K562 (cell line): ENCODE results near the gene WDR35. TPM values are rescaled to one million over a fixed set of nuclear protein-coding genes. Genes with fewer than 3 reads are reported as not detected.

Source experiments
- ATAC-seq: fragments of 200-7000 bp; cut with Tn5 transposase; 3 replicates; pipeline ENCODE4 v1.9.1; 2020; ENCODE audit warnings: moderate library complexity
- BruUV-seq: library from RNA; stranded (reverse); fragments of 400-500 nt; replicated peaks from 2 replicates; lab custom pipeline; 2021; lab: Mats Ljungman, UMichigan
- CTCF ChIA-PET: fragments of 300-600 bp; formaldehyde crosslinking; extraction: SDS; loops from one replicate; lab custom pipeline; 2021; ENCODE audit warnings: low intra/inter-chr PET ratio; lab: Yijun Ruan, JAX
- POLR2A ChIA-PET: fragments of 300-600, 350-650 bp; sonication (Branson Sonifier 250); formaldehyde crosslinking; extraction: SDS; loops from one replicate; lab custom pipeline; 2021; ENCODE audit warnings: antibody characterized with exemption, inconsistent platforms; lab: Yijun Ruan, JAX
- DNase-seq, 4 experiments: peaks; one replicate each; pipeline versions ENCODE4 v3.0.0 to v3.0.0-alpha.2; 2011 to 2018; ENCODE audit warnings: low spot score in 3 of 4, mixed read lengths in 3 of 4; ENCODE audit errors: extremely low read depth in 1 of 4
- FAIRE-seq: peaks from 2 replicates; lab custom pipeline; 2011; peaks lifted over from hg19 to GRCh38; lab: Jason Lieb, UNC
- H2AFZ ChIP-seq: 2 replicates; pipeline ENCODE4 v1.6.0; 2011; ENCODE audit warnings: low read depth, low read length, control low read depth, inconsistent platforms
- H3K27ac ChIP-seq: fragments of 200-600 bp; 3 replicates; pipeline ENCODE4 v1.8.0; 2011; ENCODE audit warnings: low read depth, mild to moderate bottlenecking, control low read depth, inconsistent platforms, low read length, moderate library complexity, mixed read lengths; ENCODE audit errors: extremely low read depth
- H3K27me3 ChIP-seq, 2 experiments: fragments of 300-600 bp in 1 of 2; 2 replicates in 1 of 2; 3 replicates in 1 of 2; pipeline versions ENCODE4 v1.6.0 to v1.8.0; 2011; ENCODE audit warnings: inconsistent platforms in 2 of 2, low read length in 2 of 2, mild to moderate bottlenecking in 1 of 2, mixed read lengths in 1 of 2, moderate library complexity in 1 of 2; ENCODE audit not compliant: control insufficient read depth in 2 of 2, insufficient read depth in 2 of 2
- H3K36me3 ChIP-seq: fragments of 300-600 bp; 3 replicates; pipeline ENCODE4 v1.8.0; 2011; ENCODE audit warnings: mild to moderate bottlenecking, low read length, inconsistent platforms; ENCODE audit not compliant: control insufficient read depth, insufficient read depth
- H3K4me1 ChIP-seq, 2 experiments: fragments of 200-600 bp in 1 of 2; replicated peaks in 1 of 2; 2 replicates in 1 of 2; 3 replicates in 1 of 2; pipeline versions ENCODE4 v1.5.1 to v1.8.0; 2011; ENCODE audit warnings: inconsistent platforms in 2 of 2, low read length in 2 of 2, mild to moderate bottlenecking in 1 of 2, mixed read lengths in 1 of 2, moderate library complexity in 1 of 2; ENCODE audit not compliant: control insufficient read depth in 2 of 2, insufficient read depth in 2 of 2
- H3K4me2 ChIP-seq: 2 replicates; pipeline ENCODE4 v1.6.1; 2011; ENCODE audit warnings: low read length, control low read depth, inconsistent platforms, mixed read lengths; ENCODE audit not compliant: insufficient read depth
- H3K4me3 ChIP-seq: fragments of 200-600 bp; sonication (generic), shearing (Covaris generic); 2 replicates; pipeline ENCODE4 v1.5.1; 2016; ENCODE audit warnings: control low read depth, inconsistent platforms
- H3K79me2 ChIP-seq: fragments of 200-600 bp; 3 replicates; pipeline ENCODE4 v1.8.0; 2011; ENCODE audit warnings: low read length, inconsistent platforms; ENCODE audit not compliant: control insufficient read depth, insufficient read depth
- H3K9ac ChIP-seq, 2 experiments: 2 replicates each; pipeline versions ENCODE4 v1.6.0 to v1.6.1; 2011; ENCODE audit warnings: low read depth in 2 of 2, low read length in 2 of 2, control low read depth in 1 of 2, inconsistent platforms in 1 of 2, mild to moderate bottlenecking in 1 of 2, mixed read lengths in 1 of 2; ENCODE audit not compliant: insufficient read depth in 1 of 2
- H3K9me1 ChIP-seq: one replicate; pipeline ENCODE4 v1.6.0; 2011; ENCODE audit warnings: inconsistent platforms, mild to moderate bottlenecking, low read length, moderate library complexity; ENCODE audit not compliant: control insufficient read depth, insufficient read depth
- H3K9me3 ChIP-seq: replicated peaks from 2 replicates; pipeline ENCODE4 v1.5.1; 2011; ENCODE audit warnings: low read depth, low read length, inconsistent platforms; ENCODE audit not compliant: control insufficient read depth, insufficient read depth
- H4K20me1 ChIP-seq: replicated peaks from 2 replicates; pipeline ENCODE4 v1.6.1; 2011; ENCODE audit warnings: low read length, inconsistent platforms, mixed read lengths; ENCODE audit not compliant: control insufficient read depth, insufficient read depth
- BRF2 ChIP-seq: IDR thresholded peaks from 3 replicates; pipeline ENCODE4 v1.6.1; 2011; ENCODE audit warnings: borderline replicate concordance, mild to moderate bottlenecking; ENCODE audit not compliant: insufficient read length, insufficient read depth
- CHD1 ChIP-seq: fragments of 200-600 bp; sonication (generic); IDR thresholded peaks from one replicate; pipeline ENCODE4 v1.6.1; 2012; ENCODE audit warnings: mild to moderate bottlenecking, moderate library complexity, low read length, inconsistent platforms
- FOXA3 ChIP-seq, 2 experiments: fragments of 450-650 bp in 1 of 2; sonication (generic) in 1 of 2; formaldehyde crosslinking; IDR thresholded peaks in 1 of 2; conservative IDR thresholded peaks in 1 of 2; 2 replicates each; pipeline versions ENCODE4 v1.4.0 to v1.8.0; 2020 to 2022; ENCODE audit warnings: mild to moderate bottlenecking in 2 of 2, missing genetic modification reagents in 1 of 2
- HDAC2 ChIP-seq: fragments of 450-650 bp; IDR thresholded peaks from 2 replicates; pipeline ENCODE4 v1.6.1; 2016; ENCODE audit warnings: mild to moderate bottlenecking
- HNRNPH1 ChIP-seq: fragments of 200-400 bp; formaldehyde crosslinking; optimal IDR thresholded peaks from 2 replicates; pipeline ENCODE3; 2017; ENCODE audit warnings: low read depth, mild to moderate bottlenecking, low read length, moderate library complexity
- NFRKB ChIP-seq: fragments of 450-650 bp; IDR thresholded peaks from 2 replicates; pipeline ENCODE4 v1.6.1; 2016; ENCODE audit warnings: low read depth
- NR4A1 ChIP-seq, 2 experiments: fragments of 250-450 bp in 1 of 2; fragments of 450-650 bp in 1 of 2; sonication (Bioruptor Pico) in 1 of 2; IDR thresholded peaks; 2 replicates each; pipeline versions ENCODE4 v1.4.0 to v1.6.1; 2016 to 2020; ENCODE audit warnings: mild to moderate bottlenecking in 2 of 2, missing compliant biosample characterization in 1 of 2, missing genetic modification characterization in 1 of 2, moderate library complexity in 1 of 2
- PML ChIP-seq: IDR thresholded peaks from 2 replicates; pipeline ENCODE4 v1.6.1; 2012; ENCODE audit warnings: low read length, inconsistent platforms
- SAFB ChIP-seq: fragments of 200-400 bp; formaldehyde crosslinking; IDR thresholded peaks from 2 replicates; pipeline ENCODE4 v1.6.1; 2017; ENCODE audit warnings: low read depth, low read length, borderline replicate concordance
- SIN3B ChIP-seq: fragments of 450-650 bp; IDR thresholded peaks from 2 replicates; pipeline ENCODE4 v1.6.1; 2017; ENCODE audit warnings: low read depth, mild to moderate bottlenecking, moderate library complexity
- SLC30A9 ChIP-seq: fragments of 250-450 bp; sonication (Bioruptor Pico); IDR thresholded peaks from 2 replicates; pipeline ENCODE4 v1.8.0; 2022; ENCODE audit warnings: mild to moderate bottlenecking, moderate library complexity
- ZC3H4 ChIP-seq: sonication (generic); formaldehyde crosslinking; IDR thresholded peaks from 2 replicates; pipeline ENCODE4 v1.9.0; 2021; ENCODE audit warnings: missing genetic modification reagents, borderline replicate concordance
- ZNF143 ChIP-seq: sonication (generic); formaldehyde crosslinking; IDR thresholded peaks from 2 replicates; pipeline ENCODE4 v1.9.0; 2022; ENCODE audit warnings: mild to moderate bottlenecking, missing genetic modification reagents
- WGBS: fragments of 100-300 bp; shearing (Covaris generic); methylation state at CpG from one replicate; pipeline ENCODE4 v1.1.6; 2016; ENCODE audit warnings: low coverage, mixed read lengths; ENCODE audit not compliant: insufficient coverage; ENCODE audit errors: missing lambda C conversion rate; 5-methylcytosine and 5-hydroxymethylcytosine counted together
- in situ Hi-C: fragments of 300-500 bp; cut with MboI; formaldehyde crosslinking; loops from 4 replicates; pipeline ENCODE4 v1.15.0; 2018; ENCODE audit warnings: inconsistent platforms, mixed read lengths
- intact Hi-C: fragments of 100-400 bp; cut with micrococcal nuclease; formaldehyde crosslinking; loops from 2 replicates; pipeline ENCODE4 v1.14.2; 2022
- polyA plus RNA-seq, 8 experiments: library from polyadenylated mRNA; depleted of rRNA in 4 of 8; stranded (reverse) in 5 of 8; unstranded in 3 of 8; fragments of >200 nt; fragmentation: Nextera tagmentation in 2 of 8; fragmentation: Illumina TruSeq in 1 of 8; extraction: Ambion mirVana in 2 of 8; extraction: Trizol in 1 of 8; gene quantifications; 2 replicates each; pipeline versions ENCODE4 v1.2.1 to v1.2.3, GENCODE V29; 2011 to 2014; ENCODE audit warnings: inconsistent platforms in 1 of 8, missing spikeins in 1 of 8
- total RNA-seq, 7 experiments: library from RNA; depleted of rRNA in 6 of 7; stranded (reverse); fragments of >200 nt in 6 of 7; fragmentation: Illumina TruSeq in 2 of 7; extraction: Trizol in 2 of 7; gene quantifications; 2 replicates each; pipeline versions ENCODE4 v1.2.1 to v1.2.3, GENCODE V29; 2011 to 2021; ENCODE audit warnings: low replicate concordance in 1 of 7
- TF ChIP-seq, protein P1 (sequence below): fragments of 450-650 bp; IDR thresholded peaks from 2 replicates; pipeline ENCODE4 v1.7.0; 2016; ENCODE audit warnings: borderline replicate concordance

The WDR35 gene
- total and polyA plus RNA-seq, 9 of the 15 experiments (the other 6 are each of a cell fraction or from before 2014, with no cell fraction given), result 3.3 to 13.1 (median 8.0) TPM

DNA sequence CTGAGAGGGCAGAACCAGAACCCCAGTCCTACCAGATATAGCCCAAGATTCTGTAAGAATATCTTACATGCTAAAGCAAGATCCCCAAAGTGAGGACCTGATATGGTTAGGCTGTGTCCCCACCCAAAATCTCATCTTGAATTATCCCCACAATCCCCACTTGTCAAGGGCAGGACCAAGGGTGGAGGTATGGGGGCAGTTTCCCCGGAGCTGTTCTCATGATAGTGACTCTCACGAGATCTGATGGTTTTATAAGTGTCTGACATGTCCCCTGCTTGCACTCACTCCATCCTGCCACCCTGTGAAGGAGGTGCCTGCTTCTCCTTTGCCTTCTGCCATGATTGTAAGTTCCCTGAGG lies 108.0 kb downstream of the WDR35 start (continued):
- TF ChIP-seq SLC30A9 (CRISPR knock-in tag), result no peak
- TF ChIP-seq NR4A1 (CRISPR knock-in tag; IDR thresholded peaks at IDR 0.05), result no peak
- no peak for TF ChIP-seq NR4A1 (tag; IDR thresholded peaks at IDR 0.05)
- TF ChIP-seq HDAC2, result no peak
- no peak for TF ChIP-seq ZC3H4 (CRISPR knock-in tag)
- no peak for TF ChIP-seq HNRNPH1
- TF ChIP-seq ZNF143 (CRISPR knock-in tag), result no peak

DNA sequence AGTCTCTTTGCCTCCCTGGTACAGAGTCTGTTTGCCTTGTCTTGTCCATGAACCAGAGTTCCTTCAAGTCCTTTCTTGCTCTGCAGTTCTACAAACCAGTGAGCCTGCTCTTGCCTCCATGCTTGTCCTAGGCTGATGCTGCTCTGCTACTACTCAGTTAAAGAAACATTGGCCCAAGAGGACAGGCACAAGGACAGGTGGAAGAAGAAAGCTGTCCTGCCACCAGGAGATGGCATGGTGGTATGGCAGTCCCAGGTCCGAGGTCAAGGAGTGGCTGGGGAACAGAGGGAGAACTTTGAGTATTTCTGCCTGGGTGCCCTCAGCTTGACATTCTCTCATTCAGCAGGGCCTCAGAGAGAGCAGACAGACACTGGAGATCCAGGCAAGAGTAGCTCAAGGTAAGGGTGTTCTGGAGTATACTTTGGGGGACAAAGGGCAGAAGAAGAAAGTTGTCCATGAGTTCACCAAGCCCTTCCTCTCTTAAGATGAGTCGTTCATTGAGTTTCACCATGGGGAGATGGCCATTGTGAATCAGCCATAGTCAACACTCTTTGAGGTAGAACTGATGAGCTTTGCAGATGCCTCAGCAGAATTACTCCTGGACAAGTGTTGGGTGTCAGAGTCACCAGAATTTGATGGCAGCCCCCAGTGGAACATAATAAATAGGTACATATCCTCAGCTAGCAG lies 108.5 kb downstream of the WDR35 start:
- no peaks in the 10 kb centered on the region for H3K36me3 ChIP-seq
- FAIRE-seq (no peak), DNase-seq (no peak), ATAC-seq (no peak)
- peaks cover 0 to 1% of the 10 kb centered on the region in 2 experiments; a peak in 1 of 5 replicates for H3K4me1 ChIP-seq
- no peak overlapping the region for H3K27ac ChIP-seq
- in situ Hi-C loops, result no loop called here
- POLR2A ChIA-PET, result interaction anchor here (0.7 kb wide), 1 partner anchor 520 kb away, joined by 3 read pairs; no protein-coding TSS in a partner anchor
- 15% methylated on average over 2 of the region's 2 CpGs for WGBS
- H2AFZ ChIP-seq, result no peak overlapping the region
- no peak overlapping the region for H3K4me3 ChIP-seq
- intact Hi-C loops, result loop anchor here (10.0 kb wide), 1 partner anchor 1327 kb away; no protein-coding TSS in a partner anchor
- no peak overlapping the region for H3K4me2 ChIP-seq
- no peaks in the 10 kb centered on the region for H3K79me2 ChIP-seq
- H3K9ac ChIP-seq, result no peak overlapping the region
- no peak for TF ChIP-seq FOXA3 (CRISPR knock-in tag; conservative IDR thresholded peaks at IDR 0.05 in 1 of 2, IDR thresholded peaks at IDR 0.05 in 1 of 2)
- no peak for TF ChIP-seq SIN3B
- TF ChIP-seq BRF2, result no peak
- no peak for TF ChIP-seq CHD1
- no peak for TF ChIP-seq PML
- TF ChIP-seq, protein P1, sequence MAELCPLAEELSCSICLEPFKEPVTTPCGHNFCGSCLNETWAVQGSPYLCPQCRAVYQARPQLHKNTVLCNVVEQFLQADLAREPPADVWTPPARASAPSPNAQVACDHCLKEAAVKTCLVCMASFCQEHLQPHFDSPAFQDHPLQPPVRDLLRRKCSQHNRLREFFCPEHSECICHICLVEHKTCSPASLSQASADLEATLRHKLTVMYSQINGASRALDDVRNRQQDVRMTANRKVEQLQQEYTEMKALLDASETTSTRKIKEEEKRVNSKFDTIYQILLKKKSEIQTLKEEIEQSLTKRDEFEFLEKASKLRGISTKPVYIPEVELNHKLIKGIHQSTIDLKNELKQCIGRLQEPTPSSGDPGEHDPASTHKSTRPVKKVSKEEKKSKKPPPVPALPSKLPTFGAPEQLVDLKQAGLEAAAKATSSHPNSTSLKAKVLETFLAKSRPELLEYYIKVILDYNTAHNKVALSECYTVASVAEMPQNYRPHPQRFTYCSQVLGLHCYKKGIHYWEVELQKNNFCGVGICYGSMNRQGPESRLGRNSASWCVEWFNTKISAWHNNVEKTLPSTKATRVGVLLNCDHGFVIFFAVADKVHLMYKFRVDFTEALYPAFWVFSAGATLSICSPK, result no peak
- no peak for TF ChIP-seq NFRKB
- no peak for TF ChIP-seq SAFB
- CTCF ChIA-PET, result no interaction called here
- no TSS peak for BruUV-seq
- no peaks in the 10 kb centered on the region for H3K27me3 ChIP-seq
- no peaks in the 10 kb centered on the region for H3K9me3 ChIP-seq
- H3K9me1 ChIP-seq, result no peaks in the 10 kb centered on the region
- H4K20me1 ChIP-seq, result no peaks in the 10 kb centered on the region
